PFSK-1 (cell line): ENCODE results near the gene MYEOV.

Experiments
- POLR2AphosphoS5 ChIP-seq: IDR thresholded peaks from 2 replicates; pipeline ENCODE4 v1.6.1; 2012; ENCODE audit warnings: low read depth, mild to moderate bottlenecking, control low read depth, low read length, moderate library complexity
- TAF1 ChIP-seq: IDR thresholded peaks from 2 replicates; pipeline ENCODE4 v1.6.1; 2012; ENCODE audit warnings: low read length, control low read depth, borderline replicate concordance; ENCODE audit not compliant: insufficient read depth
- TF ChIP-seq, protein P1 (sequence below), 2 experiments: IDR thresholded peaks; 2 replicates each; pipeline versions ENCODE4 v1.6.1 to v1.8.0; 2011 to 2012; ENCODE audit warnings: low read depth in 2 of 2, low read length in 2 of 2, control low read depth in 1 of 2, inconsistent platforms in 1 of 2, mild to moderate bottlenecking in 1 of 2, moderate library complexity in 1 of 2; ENCODE audit not compliant: insufficient read depth in 1 of 2

DNA sequence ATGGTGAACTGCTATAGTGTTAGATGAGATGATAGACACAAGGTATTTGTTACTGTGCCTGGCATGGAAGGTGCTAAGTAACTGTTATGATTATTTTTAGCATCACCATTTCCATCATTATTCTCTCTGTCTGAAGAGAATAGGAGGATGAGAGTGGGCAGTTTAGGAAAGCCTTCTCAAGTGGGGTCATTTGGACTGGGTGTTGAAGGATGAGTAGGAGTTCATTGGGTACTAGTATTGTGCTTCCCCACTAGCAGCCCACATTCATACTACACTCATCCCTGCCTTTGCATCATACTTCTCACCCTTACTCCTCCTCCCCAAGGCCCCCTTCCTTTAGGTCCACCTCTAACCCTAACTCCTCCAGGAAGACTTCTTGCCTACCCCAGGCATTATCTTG is 20.6 kb downstream of the MYEOV start:
- TF ChIP-seq POLR2AphosphoS5 (no peak), TAF1 (no peak)
- TF ChIP-seq, protein P1, sequence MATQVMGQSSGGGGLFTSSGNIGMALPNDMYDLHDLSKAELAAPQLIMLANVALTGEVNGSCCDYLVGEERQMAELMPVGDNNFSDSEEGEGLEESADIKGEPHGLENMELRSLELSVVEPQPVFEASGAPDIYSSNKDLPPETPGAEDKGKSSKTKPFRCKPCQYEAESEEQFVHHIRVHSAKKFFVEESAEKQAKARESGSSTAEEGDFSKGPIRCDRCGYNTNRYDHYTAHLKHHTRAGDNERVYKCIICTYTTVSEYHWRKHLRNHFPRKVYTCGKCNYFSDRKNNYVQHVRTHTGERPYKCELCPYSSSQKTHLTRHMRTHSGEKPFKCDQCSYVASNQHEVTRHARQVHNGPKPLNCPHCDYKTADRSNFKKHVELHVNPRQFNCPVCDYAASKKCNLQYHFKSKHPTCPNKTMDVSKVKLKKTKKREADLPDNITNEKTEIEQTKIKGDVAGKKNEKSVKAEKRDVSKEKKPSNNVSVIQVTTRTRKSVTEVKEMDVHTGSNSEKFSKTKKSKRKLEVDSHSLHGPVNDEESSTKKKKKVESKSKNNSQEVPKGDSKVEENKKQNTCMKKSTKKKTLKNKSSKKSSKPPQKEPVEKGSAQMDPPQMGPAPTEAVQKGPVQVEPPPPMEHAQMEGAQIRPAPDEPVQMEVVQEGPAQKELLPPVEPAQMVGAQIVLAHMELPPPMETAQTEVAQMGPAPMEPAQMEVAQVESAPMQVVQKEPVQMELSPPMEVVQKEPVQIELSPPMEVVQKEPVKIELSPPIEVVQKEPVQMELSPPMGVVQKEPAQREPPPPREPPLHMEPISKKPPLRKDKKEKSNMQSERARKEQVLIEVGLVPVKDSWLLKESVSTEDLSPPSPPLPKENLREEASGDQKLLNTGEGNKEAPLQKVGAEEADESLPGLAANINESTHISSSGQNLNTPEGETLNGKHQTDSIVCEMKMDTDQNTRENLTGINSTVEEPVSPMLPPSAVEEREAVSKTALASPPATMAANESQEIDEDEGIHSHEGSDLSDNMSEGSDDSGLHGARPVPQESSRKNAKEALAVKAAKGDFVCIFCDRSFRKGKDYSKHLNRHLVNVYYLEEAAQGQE (IDR thresholded peaks at IDR 0.05; ENCODE audit: insufficient read depth in 1 of 2, low read depth in 2 of 2, low read length in 2 of 2), result no peak
